HG02885 (cell line): ENCODE measurements around the gene NAA60.
"Not testable (repeated sequence)": the region's sequence is repeated elsewhere in the genome, so short reads cannot be mapped to it uniquely, and the experiment has no call there.

Experiments
- ATAC-seq: cut with Tn5 transposase; IDR thresholded peaks from one replicate; pipeline ENCODE4 v1.9.1; 2021; ENCODE audit warnings: mild to moderate bottlenecking; ENCODE audit not compliant: unreplicated experiment, poor library complexity

NAA60 gene

DNA sequence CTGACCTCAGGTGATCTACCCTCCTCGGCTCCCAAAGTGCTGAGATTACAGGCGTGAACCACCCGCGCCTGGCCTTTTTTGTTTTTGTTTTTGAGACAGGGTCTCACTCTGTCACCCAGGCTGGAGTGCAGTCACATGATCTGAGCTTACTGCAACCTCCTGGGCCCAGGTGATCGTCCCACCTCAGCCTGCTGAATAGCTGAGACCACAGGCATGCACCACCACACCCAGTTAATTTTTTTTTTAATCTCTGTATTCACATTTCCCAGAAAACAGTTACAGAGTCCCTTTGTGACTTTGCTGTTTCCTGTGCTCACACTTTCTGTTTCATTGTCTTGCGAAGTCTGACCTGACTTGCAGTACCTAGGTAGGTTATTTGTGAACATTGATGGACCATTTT lies 60.0 kb downstream of the NAA60 start:
- no peak for ATAC-seq

DNA sequence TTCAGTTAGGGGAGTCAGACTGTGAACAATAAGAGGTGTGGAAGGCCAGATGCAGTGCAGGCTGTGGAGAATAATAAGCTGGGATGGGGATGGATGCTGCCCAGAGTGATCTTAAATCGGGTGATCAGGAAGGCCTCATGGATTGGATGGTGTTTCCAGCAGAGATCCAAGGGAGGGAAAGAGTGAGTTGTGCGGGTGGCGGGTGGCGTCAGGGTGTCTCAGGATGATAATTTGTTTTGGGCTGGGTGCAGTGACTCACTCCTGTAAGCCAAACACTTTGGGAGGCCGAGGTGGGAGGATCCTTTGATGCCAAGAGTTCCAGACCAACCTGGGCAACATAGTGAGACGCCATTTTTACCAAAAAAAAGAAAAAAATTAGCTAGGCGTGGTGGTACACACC lies 65.3 kb downstream of the NAA60 start:
- no peak for ATAC-seq

- peak; percentile 74 for ATAC-seq
Observed at GRCh38 chr16:3509470-3509928, 66.0 kb downstream of the NAA60 start.

DNA sequence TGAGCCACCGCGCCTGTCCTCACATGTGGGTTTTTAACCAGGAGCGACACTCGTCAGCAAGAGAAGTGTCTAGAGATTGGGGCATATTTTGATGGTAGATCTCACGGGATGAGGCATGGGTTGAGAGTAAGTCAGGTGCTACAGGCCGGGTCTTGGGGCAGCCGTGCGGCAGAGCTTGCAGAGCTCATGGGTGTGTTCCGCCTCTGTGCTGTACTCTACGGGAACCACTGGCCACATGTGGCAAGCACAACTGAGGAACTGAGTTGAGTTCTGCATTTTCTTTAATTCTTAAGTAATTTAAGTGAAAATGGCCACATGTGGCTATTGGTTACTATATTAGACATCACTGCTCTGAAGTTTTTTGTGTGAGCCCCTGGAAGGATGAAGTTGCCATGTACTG lies 66.9 kb downstream of the NAA60 start:
- no peak for ATAC-seq

GRCh38 chr16:3511286-3512180 lies 68.1 kb downstream of the NAA60 start:
- no peak for ATAC-seq

GRCh38 chr16:3513892-3514583 lies 70.6 kb downstream of the NAA60 start:
- no peak for ATAC-seq

GRCh38 chr16:3514621-3515020 lies 71.1 kb downstream of the NAA60 start:
- no peak for ATAC-seq

DNA sequence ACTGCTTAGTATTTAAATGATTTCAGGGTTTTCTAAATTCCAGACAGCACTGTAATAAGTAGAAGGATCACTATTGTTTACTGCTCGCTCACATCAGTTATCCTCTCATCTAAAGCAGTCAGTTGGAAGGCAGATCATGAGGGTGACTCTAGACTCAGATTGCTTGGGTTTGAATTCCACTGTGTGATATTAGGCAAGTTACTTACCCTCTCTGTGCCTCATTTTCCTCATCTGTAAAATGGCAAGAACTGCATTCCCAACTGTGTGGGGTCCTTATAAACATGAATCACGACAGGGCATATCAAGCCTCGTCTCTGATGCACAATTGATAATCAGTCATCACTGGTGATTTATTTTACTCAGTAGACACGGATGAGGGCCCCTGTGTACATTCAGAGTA lies 72.4 kb downstream of the NAA60 start:
- no peak for ATAC-seq

GRCh38 chr16:3518292-3518985 lies 75.0 kb downstream of the NAA60 start:
- no peak for ATAC-seq

DNA sequence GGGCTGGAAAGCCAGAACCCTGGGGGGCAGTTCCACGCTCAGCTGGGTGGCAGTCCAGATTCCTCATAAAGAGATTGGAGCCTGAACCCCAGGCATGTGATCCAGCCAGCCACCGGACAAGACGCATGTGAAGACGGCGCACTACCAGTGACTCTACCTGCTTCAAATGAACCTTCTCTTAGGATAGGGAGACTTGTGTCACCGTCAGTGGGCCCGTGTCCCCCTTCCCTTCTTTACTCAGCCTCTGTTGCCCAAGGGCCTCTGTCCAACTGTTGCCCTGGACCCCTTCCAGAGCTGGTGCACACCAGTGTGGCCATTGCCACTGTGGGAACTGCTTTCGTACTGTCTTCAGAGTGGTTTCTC lies 75.5 kb downstream of the NAA60 start:
- no peak for ATAC-seq

DNA sequence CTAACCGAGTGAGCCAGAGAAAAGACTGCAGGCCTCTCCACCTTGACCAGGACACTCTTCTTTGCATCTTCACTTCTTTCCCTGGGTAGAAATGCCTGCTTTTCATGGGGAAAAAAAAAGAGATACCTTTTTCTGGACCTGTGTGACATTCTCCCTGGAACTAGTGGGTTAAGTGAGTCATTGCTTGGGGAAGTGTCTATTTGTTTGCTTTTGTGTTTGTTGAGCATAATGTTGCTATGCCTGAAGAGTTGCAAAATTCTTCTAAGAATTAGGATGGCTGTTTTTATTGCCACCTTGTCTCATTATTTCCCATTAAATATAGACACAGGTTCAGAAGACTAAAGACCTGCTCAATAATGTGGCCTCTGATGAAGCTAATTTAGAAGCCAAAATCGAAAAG lies 76.1 kb downstream of the NAA60 start:
- ATAC-seq, result no peak

- ATAC-seq, result no peak
Observed at GRCh38 chr16:3520413-3520812, 76.9 kb downstream of the NAA60 start.

GRCh38 chr16:3520841-3521240 lies 77.4 kb downstream of the NAA60 start:
- no peak for ATAC-seq

DNA sequence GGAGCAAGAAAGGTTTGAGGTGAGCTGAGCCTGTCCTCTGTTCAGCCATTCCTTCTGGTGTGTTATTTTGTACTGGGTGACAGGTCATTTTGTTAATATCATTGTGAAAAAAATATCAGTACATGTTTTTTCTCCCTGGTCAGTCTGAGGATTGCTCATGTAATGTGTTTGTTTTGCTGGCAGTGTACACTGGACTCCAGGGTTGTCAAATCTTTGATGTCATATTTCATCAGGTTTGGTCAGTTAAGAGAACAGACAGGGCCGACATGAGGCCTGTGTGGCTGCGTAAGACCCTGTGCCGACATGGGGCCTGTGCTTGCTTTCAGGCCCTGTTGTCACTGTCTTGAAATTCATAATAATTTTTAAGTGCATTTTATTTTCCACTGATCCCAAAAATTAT lies 79.8 kb downstream of the NAA60 start:
- ATAC-seq, result no peak

DNA sequence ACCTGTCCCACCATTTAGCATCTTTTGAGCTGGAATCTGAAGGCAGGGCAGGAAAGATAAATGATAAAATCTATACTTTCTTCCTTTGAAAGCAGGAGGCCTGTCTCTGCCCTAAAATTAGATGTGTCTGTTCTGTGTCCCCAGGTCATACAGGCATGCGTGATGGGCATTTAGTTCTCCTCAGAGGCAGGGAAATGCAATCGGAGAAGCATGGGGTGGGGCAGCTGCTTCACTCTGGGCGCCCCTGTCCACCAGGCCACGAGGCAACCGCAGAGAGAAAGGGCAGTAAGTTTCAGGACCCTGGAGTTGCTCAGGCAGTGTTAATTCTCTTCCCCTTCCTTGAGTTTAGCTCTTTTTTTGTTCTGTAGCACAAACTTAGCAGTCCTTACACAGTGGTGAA lies 82.5 kb downstream of the NAA60 start:
- ATAC-seq, result no peak

DNA sequence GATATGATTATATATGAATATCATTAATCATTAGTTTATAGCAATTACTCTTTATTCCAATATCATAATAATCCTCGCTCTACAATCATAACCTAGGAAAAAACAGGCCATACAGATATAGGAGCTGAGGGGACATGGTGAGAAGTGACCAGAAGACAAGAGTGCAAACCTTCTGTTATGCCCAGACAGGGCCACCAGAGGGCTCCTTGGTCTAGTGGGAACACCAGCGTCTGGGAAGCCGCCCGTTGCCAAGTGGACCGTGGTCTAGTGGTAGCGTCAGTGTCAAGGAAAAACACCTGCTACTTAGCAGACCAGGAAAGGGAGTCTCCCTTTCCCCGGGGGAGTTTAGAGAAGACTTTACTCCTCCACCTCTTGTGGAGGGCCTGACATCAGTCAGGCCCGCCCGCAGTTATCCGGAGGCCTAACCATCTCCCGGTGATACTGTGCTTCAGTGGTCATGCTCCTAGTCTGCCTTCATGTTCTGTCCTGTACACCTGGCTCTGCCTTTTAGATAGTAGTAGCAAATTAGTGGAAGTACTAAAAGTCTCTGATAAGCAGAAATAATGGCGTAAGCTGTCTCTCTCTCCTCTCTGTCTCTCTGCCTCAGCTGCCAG lies 83.8 kb downstream of the NAA60 start:
- ATAC-seq, result not testable (repeated sequence)

- no peak for ATAC-seq
Observed at GRCh38 chr16:3528406-3528805, 84.9 kb downstream of the NAA60 start.

DNA sequence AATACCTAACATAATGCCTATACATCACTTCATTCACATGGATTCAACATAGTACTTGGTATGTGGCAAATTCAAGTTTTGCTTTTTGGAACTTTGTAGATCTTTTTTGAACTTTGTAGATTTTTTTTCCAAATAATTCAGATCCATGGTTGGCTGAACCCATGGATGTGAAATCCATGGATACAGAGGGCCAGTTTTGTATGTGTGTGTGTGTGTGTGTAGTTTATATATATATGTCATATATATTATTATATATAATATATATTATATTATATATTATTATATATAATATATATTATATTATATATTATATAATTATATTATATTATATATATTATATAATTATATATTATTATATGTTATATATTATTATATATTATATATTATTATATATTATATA lies 85.7 kb downstream of the NAA60 start:
- ATAC-seq, result no peak

DNA sequence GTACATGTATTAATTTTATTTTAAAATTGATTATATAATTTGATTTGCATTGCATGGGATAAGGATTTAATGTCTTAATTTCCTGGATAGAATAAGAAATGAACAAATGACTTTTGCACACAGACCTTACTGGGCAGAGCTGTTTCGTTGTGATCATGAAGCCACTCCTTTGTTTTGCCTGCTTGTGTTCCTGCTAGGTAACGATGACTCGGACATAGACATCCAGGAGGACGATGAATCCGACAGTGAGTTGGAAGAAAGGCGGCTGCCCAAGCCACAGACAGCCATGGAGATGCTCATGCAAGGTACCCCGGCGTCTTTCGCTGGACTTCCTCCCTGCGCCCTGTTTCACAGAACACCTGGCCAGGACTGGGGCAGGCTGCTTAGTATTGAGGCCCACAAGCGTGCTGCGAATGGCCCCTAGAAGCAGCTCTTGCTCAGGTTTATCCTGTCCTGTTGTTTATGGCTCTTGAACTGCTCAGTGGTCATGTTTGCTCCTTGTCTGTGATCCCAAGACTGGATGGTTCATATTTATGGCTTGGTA lies 87.0 kb downstream of the NAA60 start:
- no peak for ATAC-seq

GRCh38 chr16:3532741-3533140 lies 89.3 kb downstream of the NAA60 start:
- no peak for ATAC-seq
